GM19438 (cell line): ENCODE results near the gene PGF.

ENCODE experiments used
- ATAC-seq: cut with Tn5 transposase; IDR thresholded peaks from one replicate; pipeline ENCODE4 v1.9.1; 2021; ENCODE audit warnings: low read depth; ENCODE audit not compliant: unreplicated experiment

PGF gene

GRCh38 chr14:74921987-74922751 lies 33.2 kb downstream of the PGF start:
- no peak for ATAC-seq

GRCh38 chr14:74921053-74921620 lies 34.3 kb downstream of the PGF start:
- no peak for ATAC-seq

GRCh38 chr14:74920281-74920680 lies 35.1 kb downstream of the PGF start:
- ATAC-seq: no peak

DNA sequence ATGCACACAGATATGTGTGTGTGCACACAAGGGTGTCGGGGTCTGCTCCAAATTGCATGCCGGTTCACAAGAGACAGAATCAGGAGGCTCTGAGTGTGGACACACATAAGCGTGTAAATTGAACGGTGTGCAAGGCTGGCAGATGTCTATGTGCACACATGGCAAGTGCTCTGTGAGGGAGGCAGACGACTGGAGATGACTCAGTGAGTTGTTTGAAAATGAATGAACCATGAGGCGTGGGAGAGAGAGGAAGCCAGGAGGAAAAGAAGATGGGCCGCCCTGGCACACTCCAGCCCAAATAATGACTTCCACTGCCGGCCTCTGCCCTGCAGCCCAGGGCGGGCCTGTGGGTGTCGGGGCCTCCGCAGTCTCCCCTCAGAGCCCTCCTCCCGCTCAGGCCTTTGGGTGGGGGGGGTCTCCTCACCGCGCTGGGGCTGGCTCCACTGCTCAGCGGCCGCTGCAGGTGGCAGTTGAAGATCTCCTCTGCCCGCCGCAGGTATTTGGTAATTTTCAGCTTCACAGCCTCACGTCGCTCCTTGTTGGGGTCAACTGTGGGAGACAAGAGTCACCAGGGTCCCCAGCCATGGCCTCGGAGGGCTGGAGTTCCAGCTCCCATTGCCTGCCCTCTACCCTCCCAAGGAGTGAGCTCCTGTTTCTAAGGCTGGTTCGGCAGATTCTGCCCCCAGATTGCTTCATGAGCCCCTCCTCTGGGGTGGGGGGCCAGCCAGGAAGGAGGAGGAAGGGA lies 35.8 kb downstream of the PGF start:
- no peak for ATAC-seq

DNA sequence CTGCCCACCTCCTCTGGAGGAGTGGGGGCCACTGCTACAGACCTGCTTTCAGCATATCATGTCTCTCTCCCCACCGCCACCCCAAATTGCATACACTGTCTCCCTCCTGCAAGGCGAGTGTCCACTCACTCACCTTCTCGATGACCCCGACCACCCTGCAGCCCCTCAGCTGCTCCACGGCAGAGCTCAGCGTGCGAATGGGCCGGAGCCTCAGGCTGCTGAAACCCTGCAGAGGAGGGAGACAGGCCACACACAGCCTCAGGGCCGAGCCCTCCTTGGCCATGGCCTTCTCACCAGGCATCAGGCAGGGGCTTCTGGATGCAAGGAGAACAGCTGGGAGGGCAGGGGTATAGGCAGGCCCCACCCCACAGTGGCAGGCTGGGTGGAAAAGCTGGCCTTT lies 37.0 kb downstream of the PGF start:
- no peak for ATAC-seq

DNA sequence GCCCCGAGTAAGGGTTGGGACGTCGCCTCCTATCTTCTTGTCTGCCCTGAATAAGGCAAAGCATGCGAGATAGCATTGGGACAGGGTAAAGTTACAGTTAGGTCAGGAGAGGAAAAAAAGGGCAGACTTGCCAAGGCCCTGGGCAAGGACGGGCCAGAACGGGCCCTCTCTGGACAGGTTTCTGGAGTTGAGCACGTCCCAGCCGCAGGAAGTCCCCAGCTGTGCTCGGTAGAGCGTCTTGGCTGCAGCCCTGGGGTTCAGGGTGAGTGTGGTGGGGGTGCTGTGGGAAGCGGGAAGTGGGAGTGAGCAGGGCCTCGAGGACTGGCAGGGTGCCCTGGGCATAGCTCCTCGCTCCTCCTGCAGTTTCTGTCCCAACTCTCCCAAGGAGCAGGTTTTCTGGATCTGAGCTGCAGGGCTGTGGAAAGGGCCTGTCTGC lies 37.7 kb downstream of the PGF start:
- no peak for ATAC-seq

DNA sequence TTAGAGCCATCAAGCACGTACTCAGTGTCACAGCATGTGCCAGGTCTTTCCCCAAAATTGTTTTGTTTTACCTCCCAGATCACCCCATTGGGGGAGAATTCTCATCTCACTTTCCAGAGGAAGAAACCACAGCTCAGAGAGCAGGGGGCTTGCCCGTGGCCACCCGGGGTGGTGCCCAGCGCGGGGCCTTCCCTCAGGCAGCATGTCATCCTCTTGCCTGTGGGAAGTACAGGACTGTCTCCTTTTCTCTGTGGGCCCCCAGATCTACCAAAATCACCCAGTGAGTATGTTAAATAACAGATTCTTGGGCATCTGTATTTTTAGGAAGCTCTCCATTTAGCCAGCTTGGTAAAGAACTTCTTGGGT lies 38.2 kb downstream of the PGF start:
- no peak for ATAC-seq

GRCh38 chr14:74915826-74916225 lies 39.6 kb downstream of the PGF start:
- ATAC-seq: no peak

DNA sequence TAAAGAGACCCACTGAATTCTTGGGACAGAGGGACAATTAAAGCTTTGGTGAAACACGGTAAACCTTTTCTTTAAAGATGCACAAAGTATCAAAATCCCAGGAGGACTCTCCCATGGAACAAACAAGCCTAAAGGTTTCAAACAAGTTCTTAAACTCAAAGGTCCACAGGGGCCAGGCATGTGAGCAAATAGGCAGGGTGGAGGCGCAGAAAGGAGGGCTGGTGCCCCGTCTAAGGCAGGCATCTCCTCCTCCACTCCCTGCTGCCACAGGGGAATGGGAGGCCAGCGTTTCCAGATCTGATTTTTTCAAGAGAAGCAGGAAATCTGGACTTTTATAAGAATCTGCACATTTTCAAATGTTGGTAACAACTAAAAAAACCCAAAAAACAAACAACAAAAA lies 40.0 kb downstream of the PGF start:
- no peak for ATAC-seq

- no peak for ATAC-seq
Measured at GRCh38 chr14:74913986-74914573, 41.3 kb downstream of the PGF start.

DNA sequence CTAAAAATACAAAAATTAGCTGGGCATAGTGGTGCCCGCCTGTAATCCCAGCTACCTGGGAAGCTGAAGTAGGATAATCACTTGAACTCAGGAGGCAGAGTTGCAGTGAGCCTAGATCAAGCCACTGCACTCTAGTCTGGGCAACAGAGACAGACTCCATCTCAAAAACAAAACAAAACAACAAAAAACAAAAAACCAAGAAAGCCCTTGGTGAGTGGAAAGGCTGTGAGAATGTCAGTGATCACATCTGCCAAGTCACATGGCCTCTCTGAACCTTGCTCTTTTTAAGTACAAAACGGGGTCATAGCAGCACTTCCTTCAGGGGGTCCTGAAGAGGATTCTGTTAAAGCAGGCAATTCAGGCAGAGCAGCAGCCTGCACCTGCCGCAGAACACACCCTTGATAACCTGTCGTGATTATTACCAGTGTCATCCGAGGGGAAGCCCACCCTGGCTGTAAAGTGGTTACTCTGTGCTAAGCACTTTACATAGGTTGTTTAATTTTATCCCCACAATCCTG lies 41.9 kb downstream of the PGF start:
- ATAC-seq: no peak

- ATAC-seq: no peak
Measured at GRCh38 chr14:74912801-74913200, 42.6 kb downstream of the PGF start.

- ATAC-seq: no peak
Measured at GRCh38 chr14:74912111-74912510, 43.3 kb downstream of the PGF start.

DNA sequence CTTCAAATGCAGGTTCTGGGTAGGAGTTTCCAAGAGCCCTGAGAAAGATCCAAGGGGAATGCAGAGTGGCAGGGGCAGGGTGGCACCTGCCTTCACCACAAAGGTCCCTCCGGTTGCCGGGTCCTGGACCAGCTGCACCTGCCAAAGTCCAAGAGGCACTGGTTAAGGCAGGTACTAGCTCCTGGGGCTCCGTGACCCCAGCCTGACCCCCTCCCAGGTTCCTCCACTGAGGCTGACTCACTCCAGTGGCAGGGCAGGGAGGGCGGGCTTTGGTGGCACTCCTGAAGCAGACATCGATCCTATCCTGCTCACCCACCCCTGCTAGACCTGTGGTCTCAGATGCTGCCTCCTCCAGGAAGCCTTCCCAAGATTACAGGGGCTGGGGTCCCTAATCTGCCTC lies 43.7 kb downstream of the PGF start:
- no peak for ATAC-seq

DNA sequence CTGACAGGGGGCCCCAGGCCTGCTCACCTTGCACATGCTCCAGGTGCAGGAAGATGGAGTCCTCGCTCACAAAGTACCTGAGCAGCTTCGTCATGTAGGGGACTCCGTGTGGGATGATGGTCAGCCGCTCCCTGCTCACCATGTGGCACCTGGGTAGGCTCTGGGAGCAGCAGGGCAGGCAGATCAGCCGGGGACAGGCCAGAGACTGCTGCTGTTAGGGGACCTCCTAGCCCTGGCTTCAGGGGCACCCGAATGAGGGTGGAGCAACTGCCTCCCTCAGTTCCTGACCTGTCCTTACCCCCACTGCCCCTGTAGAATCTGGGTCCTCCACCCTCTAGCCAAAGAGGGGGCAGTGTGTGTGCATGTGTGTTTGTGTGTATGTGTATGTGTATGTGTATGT lies 44.2 kb downstream of the PGF start:
- no peak for ATAC-seq

DNA sequence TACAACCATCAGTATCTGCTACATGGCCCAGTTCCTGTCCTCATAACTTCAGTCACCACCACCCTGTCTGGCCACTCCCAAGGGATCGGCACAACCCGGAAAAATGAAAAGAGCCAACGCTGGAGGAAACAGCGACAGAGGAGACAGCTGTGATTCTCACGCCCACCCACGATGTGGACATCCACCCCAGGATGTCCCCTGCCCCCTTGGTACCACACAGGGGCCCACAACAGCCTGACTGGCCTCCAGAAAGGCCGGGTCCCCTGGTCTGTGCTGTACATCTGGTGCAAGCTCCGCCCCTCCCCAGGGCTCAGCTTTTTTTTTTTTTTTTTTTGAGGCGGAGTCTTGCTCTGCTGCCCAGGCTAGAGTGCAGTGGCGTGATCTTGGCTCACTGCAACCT lies 44.8 kb downstream of the PGF start:
- no peak for ATAC-seq

DNA sequence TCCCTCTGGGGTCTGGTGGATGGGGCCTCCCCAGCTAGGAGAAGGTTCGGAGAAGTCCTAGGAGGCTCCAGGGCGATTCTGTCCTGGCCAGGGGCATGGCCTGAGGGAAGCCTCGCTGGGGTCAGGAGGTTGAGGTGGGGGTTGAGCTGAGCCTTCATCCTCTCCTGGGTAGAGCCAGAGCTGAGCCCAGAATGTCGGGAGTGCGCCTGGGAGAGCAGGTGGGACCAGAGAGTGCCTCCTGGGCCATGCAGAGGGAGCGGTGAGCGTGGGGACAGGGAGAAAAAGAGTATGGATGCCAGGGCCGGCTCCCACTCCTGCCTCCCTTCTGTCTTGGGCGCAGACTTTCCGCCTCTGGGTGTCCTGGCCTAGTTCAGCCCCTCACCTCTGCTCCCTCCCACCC lies 45.5 kb downstream of the PGF start:
- ATAC-seq: no peak

- no peak for ATAC-seq
Measured at GRCh38 chr14:74909501-74909900, 45.9 kb downstream of the PGF start.

DNA sequence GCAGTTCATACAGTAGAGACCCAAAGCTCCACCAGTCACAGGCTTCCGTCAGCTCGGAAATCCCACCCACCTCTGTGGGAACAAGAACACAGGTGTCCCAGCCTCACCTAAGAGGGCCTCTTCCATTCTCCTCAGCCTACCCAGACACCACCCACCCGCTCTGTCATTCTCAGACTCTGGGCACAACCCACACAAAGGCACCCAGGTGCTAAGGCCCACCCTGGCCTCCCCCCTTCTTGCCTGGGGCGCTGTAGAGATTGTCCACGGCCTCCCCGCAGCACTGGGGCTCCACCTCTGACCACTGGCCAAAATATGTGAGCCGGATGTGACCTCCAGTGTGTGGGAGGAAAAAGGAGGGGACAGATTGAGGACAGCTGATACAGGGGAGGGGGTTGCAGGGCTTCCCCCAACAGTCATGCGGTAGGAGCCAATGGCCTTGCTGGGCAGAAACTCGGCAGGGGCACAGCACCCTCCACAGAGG lies 46.5 kb downstream of the PGF start:
- no peak for ATAC-seq

DNA sequence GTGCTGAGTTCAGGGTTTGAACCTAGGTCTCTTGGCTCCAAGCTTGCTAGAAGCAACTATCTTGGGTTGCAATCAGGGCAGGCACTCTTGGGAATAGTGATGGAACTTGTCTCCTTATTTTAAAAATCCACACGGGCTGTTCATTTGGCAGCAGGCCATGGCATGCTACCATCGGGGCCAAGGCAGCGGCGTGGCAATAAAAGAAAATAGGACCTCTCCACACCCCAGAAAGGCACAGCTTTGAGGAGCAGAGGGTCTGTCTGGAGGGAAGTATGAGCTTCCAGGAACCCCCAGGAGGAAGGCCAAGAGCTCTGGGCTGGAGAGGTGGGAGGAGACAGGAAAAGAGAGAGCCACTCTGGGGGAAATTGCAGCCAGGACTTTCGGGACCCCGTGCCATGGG lies 47.7 kb downstream of the PGF start:
- ATAC-seq: no peak

DNA sequence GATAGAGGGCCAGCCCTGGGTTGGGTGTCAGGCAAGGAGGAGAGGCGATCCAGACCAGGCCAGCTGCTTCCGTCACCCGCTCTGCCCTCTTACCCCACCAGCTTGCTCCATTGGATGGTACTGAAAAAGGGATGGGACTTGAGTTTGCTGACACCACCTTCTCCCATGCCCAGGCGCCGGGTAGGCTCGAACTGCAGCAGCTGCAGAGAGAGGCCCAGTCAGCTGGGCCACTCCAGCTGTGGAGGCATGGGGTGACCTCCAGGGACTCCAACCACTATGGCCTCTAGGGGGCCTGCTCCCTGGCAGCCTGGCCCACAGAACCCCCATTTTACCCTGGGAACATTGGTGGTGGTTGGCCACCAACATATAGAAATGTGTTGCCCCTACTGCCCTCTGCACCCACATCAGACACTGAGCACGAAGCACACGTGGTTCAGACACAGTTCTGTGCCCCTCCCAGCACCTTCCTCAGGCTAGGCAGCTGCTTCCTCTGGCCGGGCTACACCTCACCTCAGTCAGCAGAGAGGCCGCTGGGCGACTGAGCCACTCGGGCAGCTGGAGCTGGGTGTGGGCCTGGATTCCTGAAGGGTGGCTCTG lies 48.4 kb downstream of the PGF start:
- ATAC-seq: no peak
